BE2C (cell line): ENCODE measurements around the gene CSNK1D.

Experiments
- DNase-seq: peaks from one replicate; pipeline ENCODE4 v3.0.0-alpha.2; 2020
- H3K27me3 ChIP-seq: fragments of 250-450 bp; sonication (Bioruptor Pico); 2 replicates; pipeline ENCODE4 v1.5.1; 2020; ENCODE audit warnings: mild to moderate bottlenecking
- H3K36me3 ChIP-seq: fragments of 250-450 bp; sonication (Bioruptor Pico); 2 replicates; pipeline ENCODE4 v1.5.1; 2020; ENCODE audit warnings: mild to moderate bottlenecking
- H3K4me1 ChIP-seq: fragments of 250-450 bp; sonication (Bioruptor Pico); 2 replicates; pipeline ENCODE4 v1.5.1; 2020
- H3K4me3 ChIP-seq: 2 replicates; pipeline ENCODE4 v1.5.1; 2011; ENCODE audit warnings: low read depth, low read length
- H3K9me3 ChIP-seq: fragments of 250-450 bp; sonication (Bioruptor Pico); 2 replicates; pipeline ENCODE4 v1.5.1; 2020
- CTCF ChIP-seq: IDR thresholded peaks from 2 replicates; pipeline ENCODE4 v1.5.1; 2012; ENCODE audit warnings: mild to moderate bottlenecking, low read depth, low read length

The CSNK1D gene

GRCh38 chr17:82302991-82303943 lies 29.8 kb upstream of the CSNK1D start:
- no peak for TF ChIP-seq CTCF
- no peaks in the 10 kb centered on the region for H3K9me3 ChIP-seq
- H3K27me3 ChIP-seq, result no peaks in the 10 kb centered on the region
- peak; percentile 23 for DNase-seq
- H3K4me1 ChIP-seq, result peaks cover 5% of the 10 kb centered on the region
- H3K36me3 ChIP-seq, result no peaks in the 10 kb centered on the region
- no peak overlapping the region for H3K4me3 ChIP-seq

GRCh38 chr17:82302568-82302963 lies 29.1 kb upstream of the CSNK1D start:
- H3K4me1 ChIP-seq, result peaks cover 5% of the 10 kb centered on the region
- no peaks in the 10 kb centered on the region for H3K27me3 ChIP-seq
- no peak overlapping the region for H3K4me3 ChIP-seq
- TF ChIP-seq CTCF, result no peak
- no peaks in the 10 kb centered on the region for H3K36me3 ChIP-seq
- no peak for DNase-seq
- no peaks in the 10 kb centered on the region for H3K9me3 ChIP-seq

GRCh38 chr17:82301916-82302567 lies 28.5 kb upstream of the CSNK1D start:
- Histone ChIP-seq H3K36me3 (no peaks in the 10 kb centered on the region), H3K9me3 (no peaks in the 10 kb centered on the region), H3K4me1 (peaks cover 8% of the 10 kb centered on the region), H3K27me3 (no peaks in the 10 kb centered on the region), H3K4me3 (no peak overlapping the region)
- DNase-seq, result no peak
- TF ChIP-seq CTCF, result no peak

GRCh38 chr17:82301300-82301915 lies 27.9 kb upstream of the CSNK1D start:
- TF ChIP-seq CTCF, result no peak
- Histone ChIP-seq H3K36me3 (no peaks in the 10 kb centered on the region), H3K4me1 (peaks cover 11% of the 10 kb centered on the region), H3K27me3 (no peaks in the 10 kb centered on the region), H3K4me3 (no peak overlapping the region), H3K9me3 (no peaks in the 10 kb centered on the region)
- no peak for DNase-seq

- TF ChIP-seq CTCF, result peak; percentile 84
- H3K4me1 ChIP-seq, result peaks cover 11% of the 10 kb centered on the region
- no peak overlapping the region for H3K4me3 ChIP-seq
- peak; percentile 91 for DNase-seq
- no peaks in the 10 kb centered on the region for H3K9me3 ChIP-seq
- H3K27me3 ChIP-seq, result no peaks in the 10 kb centered on the region
- no peaks in the 10 kb centered on the region for H3K36me3 ChIP-seq
Measured at GRCh38 chr17:82300707-82301270, 27.3 kb upstream of the CSNK1D start.
